Keratinocyte (primary cell): ENCODE data around the gene SPATA16. TPM values are rescaled to one million over a fixed set of nuclear protein-coding genes. Genes with fewer than 3 reads are reported as not detected.

Source experiments
- DNase-seq: peaks from one replicate; pipeline ENCODE4 v3.0.0-alpha.2; 2011; ENCODE audit warnings: low read depth, missing footprints, low spot score
- FAIRE-seq: peaks from 2 replicates; lab custom pipeline; 2011; peaks lifted over from hg19 to GRCh38; lab: Jason Lieb, UNC
- H2AFZ ChIP-seq: 2 replicates; pipeline ENCODE4 v1.6.0; 2012; ENCODE audit warnings: low read length, control low read depth, inconsistent platforms; ENCODE audit not compliant: control insufficient read depth
- H3K27ac ChIP-seq: 2 replicates; pipeline ENCODE4 v1.5.1; 2011; ENCODE audit warnings: low read length; ENCODE audit not compliant: control insufficient read depth, insufficient read depth
- H3K27me3 ChIP-seq: 3 replicates; pipeline ENCODE4 v1.6.0; 2011; ENCODE audit warnings: low read length; ENCODE audit not compliant: control insufficient read depth, insufficient read depth; ENCODE audit errors: extremely low read depth
- H3K36me3 ChIP-seq, 2 experiments: 2 replicates in 1 of 2; 3 replicates in 1 of 2; pipeline ENCODE4 v1.5.1; 2011; ENCODE audit warnings: low read length in 2 of 2, mild to moderate bottlenecking in 1 of 2; ENCODE audit not compliant: control insufficient read depth in 2 of 2, insufficient read depth in 2 of 2; ENCODE audit errors: extremely low read depth in 1 of 2
- H3K4me1 ChIP-seq: 3 replicates; pipeline ENCODE4 v1.5.1; 2011; ENCODE audit warnings: low read length; ENCODE audit not compliant: control insufficient read depth, insufficient read depth; ENCODE audit errors: extremely low read depth
- H3K4me2 ChIP-seq: 3 replicates; pipeline ENCODE4 v1.6.0; 2011; ENCODE audit warnings: low read depth, low read length; ENCODE audit not compliant: control insufficient read depth, insufficient read depth; ENCODE audit errors: extremely low read depth
- H3K4me3 ChIP-seq, 3 experiments: fragments of 200-600 bp in 1 of 3; sonication (generic) in 1 of 3; 2 replicates in 2 of 3; 3 replicates in 1 of 3; pipeline ENCODE4 v1.5.1; 2011 to 2016; ENCODE audit warnings: low read length in 3 of 3, mild to moderate bottlenecking in 3 of 3, control low read depth in 2 of 3, inconsistent platforms in 1 of 3, low read depth in 1 of 3, mixed read lengths in 1 of 3, mixed run types in 1 of 3, moderate library complexity in 1 of 3; ENCODE audit not compliant: control insufficient read depth in 2 of 3, insufficient read depth in 2 of 3; ENCODE audit errors: extremely low read depth in 1 of 3
- H3K79me2 ChIP-seq: 2 replicates; pipeline ENCODE4 v1.6.0; 2012; ENCODE audit warnings: low read length; ENCODE audit not compliant: control insufficient read depth, insufficient read depth
- H3K9ac ChIP-seq: 3 replicates; pipeline ENCODE4 v1.6.0; 2011; ENCODE audit warnings: low read length; ENCODE audit not compliant: control insufficient read depth, insufficient read depth; ENCODE audit errors: extremely low read depth
- H3K9me1 ChIP-seq: 3 replicates; pipeline ENCODE4 v1.6.0; 2011; ENCODE audit warnings: low read length; ENCODE audit not compliant: control insufficient read depth, insufficient read depth; ENCODE audit errors: extremely low read depth
- H3K9me3 ChIP-seq: 2 replicates; pipeline ENCODE4 v1.5.1; 2012; ENCODE audit warnings: low read depth, low read length; ENCODE audit not compliant: control insufficient read depth
- H4K20me1 ChIP-seq: 3 replicates; pipeline ENCODE4 v1.6.0; 2011; ENCODE audit warnings: low read length; ENCODE audit not compliant: control insufficient read depth, insufficient read depth; ENCODE audit errors: extremely low read depth
- CTCF ChIP-seq, 3 experiments: IDR thresholded peaks in 1 of 3; conservative IDR thresholded peaks in 1 of 3; optimal IDR thresholded peaks in 1 of 3; 2 replicates in 2 of 3; 3 replicates in 1 of 3; pipeline versions ENCODE3 to v1.5.1; 2011; ENCODE audit warnings: low read length in 3 of 3, mild to moderate bottlenecking in 3 of 3, moderate library complexity in 2 of 3, control low read depth in 1 of 3, inconsistent platforms in 1 of 3; ENCODE audit not compliant: insufficient read depth in 2 of 3; ENCODE audit errors: extremely low read depth in 1 of 3
- EZH2 ChIP-seq: IDR thresholded peaks from one replicate; pipeline ENCODE4 v1.6.1; 2012; ENCODE audit warnings: inconsistent platforms, mild to moderate bottlenecking, low read length, moderate library complexity
- dilution Hi-C: fragments of 300-500 bp; cut with MboI; formaldehyde crosslinking; loops from one replicate; pipeline ENCODE4 v1.7.0; 2020; ENCODE audit warnings: low sequenced_read_pairs; ENCODE audit not compliant: extremely low pct_ligation_motif_present
- polyA plus RNA-seq, 5 experiments: library from polyadenylated mRNA; depleted of rRNA in 3 of 5; stranded (reverse) in 3 of 5; stranded (forward) in 1 of 5; unstranded in 1 of 5; fragments of >200 nt; gene quantifications; 1 replicate in 1 of 5; 2 replicates in 3 of 5; 3 replicates in 1 of 5; pipeline versions ENCODE4 v1.2.1 to v1.2.3, GENCODE V29; 2011 to 2012; ENCODE audit warnings: missing spikeins in 2 of 5, low read depth in 1 of 5, low replicate concordance in 1 of 5

The SPATA16 gene
- polyA plus RNA-seq, 1 donor (not counting 4 experiments of a cell fraction or from before 2014, with no cell fraction given), result not detected

- H3K79me2 ChIP-seq, result no peaks in the 10 kb centered on the region
- no peak for TF ChIP-seq CTCF (optimal IDR thresholded peaks at IDR 0.05 in 1 of 3, IDR thresholded peaks at IDR 0.05 in 1 of 3, conservative IDR thresholded peaks at IDR 0.05 in 1 of 3; ENCODE audit: extremely low read depth in 1 of 3, insufficient read depth in 2 of 3, low read length in 3 of 3)
- no peak for TF ChIP-seq EZH2
- H2AFZ ChIP-seq, result no peak overlapping the region
- no peaks in the 10 kb centered on the region for H3K9me3 ChIP-seq
- dilution Hi-C loops, result no loop called here
- DNase-seq (no peak), FAIRE-seq (no peak)
- no peaks in the 10 kb centered on the region for H4K20me1 ChIP-seq
- no peak overlapping the region for H3K9ac ChIP-seq
- no peak overlapping the region for H3K27ac ChIP-seq
- H3K4me1 ChIP-seq, result no peaks in the 10 kb centered on the region
- H3K27me3 ChIP-seq, result no peaks in the 10 kb centered on the region
- no peak overlapping the region for H3K4me3 ChIP-seq
- H3K36me3 ChIP-seq, result no peaks in the 10 kb centered on the region
- H3K9me1 ChIP-seq, result no peaks in the 10 kb centered on the region
- H3K4me2 ChIP-seq, result no peak overlapping the region
Observed at GRCh38 chr3:172929451-172929850, 211.6 kb downstream of the SPATA16 start.

GRCh38 chr3:172924546-172924945 is 216.5 kb downstream of the SPATA16 start:
- Histone ChIP-seq H3K36me3 (no peaks in the 10 kb centered on the region), H3K27ac (no peak overlapping the region), H3K9ac (no peak overlapping the region), H2AFZ (no peak overlapping the region), H3K4me3 (no peak overlapping the region), H3K9me1 (no peaks in the 10 kb centered on the region), H3K9me3 (no peaks in the 10 kb centered on the region), H3K4me2 (no peak overlapping the region), H3K27me3 (no peaks in the 10 kb centered on the region), H3K4me1 (no peaks in the 10 kb centered on the region), H4K20me1 (no peaks in the 10 kb centered on the region), H3K79me2 (no peaks in the 10 kb centered on the region)
- no peak for TF ChIP-seq CTCF (optimal IDR thresholded peaks at IDR 0.05 in 1 of 3, IDR thresholded peaks at IDR 0.05 in 1 of 3, conservative IDR thresholded peaks at IDR 0.05 in 1 of 3; ENCODE audit: extremely low read depth in 1 of 3, insufficient read depth in 2 of 3, low read length in 3 of 3)
- no peak for TF ChIP-seq EZH2
- FAIRE-seq (no peak), DNase-seq (no peak)
- dilution Hi-C loops, result no loop called here
